GM12872 (cell line): ENCODE data around the gene ANKRD65.

ENCODE experiments used
- CTCF ChIP-seq: IDR thresholded peaks from 3 replicates; pipeline ENCODE4 v1.5.1; 2011; ENCODE audit warnings: low read depth, mild to moderate bottlenecking, low read length, moderate library complexity; ENCODE audit not compliant: insufficient read depth

The ANKRD65 gene

GRCh38 chr1:1451696-1452364, 30.8 kb upstream of the ANKRD65 start:
- no peak for TF ChIP-seq CTCF

GRCh38 chr1:1449099-1449739, 28.1 kb upstream of the ANKRD65 start, which contains the start of gene ATAD3C:
Gene ATAD3C (plus strand): TSS chr1:1449689. CDS start chr1:1450684, 995 bp downstream.
- no peak for TF ChIP-seq CTCF

GRCh38 chr1:1442069-1442770, 21.1 kb upstream of the ANKRD65 start:
- no peak for TF ChIP-seq CTCF

- TF ChIP-seq CTCF = peak; percentile 93
These were observed 20.2 kb upstream of the ANKRD65 start for GRCh38 chr1:1441002-1441888.

GRCh38 chr1:1440262-1441001, 19.4 kb upstream of the ANKRD65 start:
- TF ChIP-seq CTCF = no peak

GRCh38 chr1:1439546-1440261, 18.6 kb upstream of the ANKRD65 start:
- no peak for TF ChIP-seq CTCF
